Tibial artery (tissue), 4 donors: Measurements from ENCODE around the gene VAPA.

Experiments
- DNase-seq, 2 donors: peaks; one replicate each; pipeline ENCODE4 v3.0.0-alpha.2; 2019
- H3K27ac ChIP-seq, 2 donors: fragments of 200-600 bp; sonication (generic) in 1 of 2; 1 replicate in 1 of 2; 2 replicates in 1 of 2; pipeline ENCODE4 v1.5.1; 2018 to 2019; ENCODE audit warnings: mild to moderate bottlenecking in 1 of 2
- H3K27me3 ChIP-seq, 2 donors: fragments of 200-600 bp; sonication (generic) in 1 of 2; one replicate each; pipeline versions ENCODE4 v1.5.1 to v1.6.0; 2016 to 2019
- H3K36me3 ChIP-seq, 3 donors: fragments of 200-600 bp; sonication (generic) in 2 of 3; one replicate each; pipeline ENCODE4 v1.5.1; 2016 to 2019; ENCODE audit warnings: mild to moderate bottlenecking in 2 of 3
- H3K4me1 ChIP-seq, 4 donors: fragments of 200-600 bp; sonication (generic) in 2 of 4; 1 replicate in 3 of 4; 2 replicates in 1 of 4; pipeline ENCODE4 v1.5.1; 2016 to 2019
- H3K4me3 ChIP-seq, 2 donors: fragments of 200-600 bp; sonication (generic) in 1 of 2; 1 replicate in 1 of 2; 2 replicates in 1 of 2; pipeline ENCODE4 v1.5.1; 2018 to 2019; ENCODE audit warnings: mild to moderate bottlenecking in 2 of 2
- H3K9me3 ChIP-seq, 3 donors: fragments of 200-600 bp; sonication (generic) in 1 of 3; one replicate each; pipeline ENCODE4 v1.5.1; 2016 to 2019
- intact Hi-C: fragments of 100-400 bp; cut with DNase I; formaldehyde crosslinking; loops from one replicate; pipeline ENCODE4 v1.15.0; 2023; ENCODE audit warnings: low total_unique reads
- TF ChIP-seq, protein P1 (sequence below), 2 experiments: fragments of 200-600 bp in 1 of 2; fragments of 450-650 bp in 1 of 2; IDR thresholded peaks; one replicate each; pipeline ENCODE4 v1.5.1; 2017 to 2019; ENCODE audit warnings: antibody characterized with exemption in 2 of 2, mild to moderate bottlenecking in 1 of 2, moderate library complexity in 1 of 2

VAPA gene

DNA sequence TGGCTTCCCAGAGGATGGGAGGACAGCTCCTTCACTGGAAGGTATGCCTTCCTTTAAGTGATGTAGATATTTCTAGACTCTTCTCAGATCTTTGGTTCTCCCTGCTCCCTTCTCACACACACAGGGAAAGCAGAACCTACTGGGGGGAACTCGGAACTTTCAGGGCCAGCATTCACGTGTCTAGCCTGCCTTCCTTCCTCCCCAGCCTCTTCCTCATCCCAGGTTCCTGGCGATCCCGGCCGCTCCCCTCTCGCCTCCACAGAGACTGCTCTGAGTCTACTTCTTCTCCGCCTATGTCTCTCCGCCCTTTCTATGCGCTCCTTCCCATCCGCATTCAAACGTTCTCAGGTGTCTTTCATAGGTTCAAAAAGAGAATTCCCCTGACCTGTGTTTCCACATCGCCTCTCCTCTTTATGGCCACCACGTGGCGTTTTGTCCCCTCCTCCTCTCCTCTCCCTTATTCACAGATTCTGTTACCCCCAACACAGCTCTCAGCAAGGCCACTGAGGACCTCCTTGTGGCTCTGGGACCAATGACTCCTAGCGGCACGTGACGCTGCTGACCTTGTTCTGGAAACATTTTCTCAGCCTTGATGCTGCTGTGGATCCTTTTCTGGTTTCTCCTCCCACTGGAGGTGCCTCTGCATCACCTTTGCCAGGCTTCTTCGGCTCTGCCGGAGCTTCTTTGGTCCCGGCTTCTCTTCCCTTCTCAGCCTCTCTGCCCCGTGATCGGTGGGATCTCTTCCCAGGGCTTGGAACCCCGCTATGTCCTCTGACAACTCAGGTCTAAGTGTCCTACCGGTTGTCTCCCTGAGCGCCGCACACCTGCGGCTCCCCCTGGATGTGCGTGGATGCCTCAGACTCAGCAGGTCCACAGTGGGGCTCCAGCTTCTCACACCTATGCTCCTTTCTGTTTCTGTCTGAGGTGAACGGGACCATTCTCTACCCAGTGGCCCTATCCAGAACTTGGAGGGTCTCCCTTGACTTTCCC lies 77.5 kb downstream of the VAPA start:
- no peaks in the 10 kb centered on the region for H3K36me3 ChIP-seq
- no peaks in the 10 kb centered on the region for H3K27me3 ChIP-seq
- H3K9me3 ChIP-seq, result no peaks in the 10 kb centered on the region
- TF ChIP-seq, protein P1, sequence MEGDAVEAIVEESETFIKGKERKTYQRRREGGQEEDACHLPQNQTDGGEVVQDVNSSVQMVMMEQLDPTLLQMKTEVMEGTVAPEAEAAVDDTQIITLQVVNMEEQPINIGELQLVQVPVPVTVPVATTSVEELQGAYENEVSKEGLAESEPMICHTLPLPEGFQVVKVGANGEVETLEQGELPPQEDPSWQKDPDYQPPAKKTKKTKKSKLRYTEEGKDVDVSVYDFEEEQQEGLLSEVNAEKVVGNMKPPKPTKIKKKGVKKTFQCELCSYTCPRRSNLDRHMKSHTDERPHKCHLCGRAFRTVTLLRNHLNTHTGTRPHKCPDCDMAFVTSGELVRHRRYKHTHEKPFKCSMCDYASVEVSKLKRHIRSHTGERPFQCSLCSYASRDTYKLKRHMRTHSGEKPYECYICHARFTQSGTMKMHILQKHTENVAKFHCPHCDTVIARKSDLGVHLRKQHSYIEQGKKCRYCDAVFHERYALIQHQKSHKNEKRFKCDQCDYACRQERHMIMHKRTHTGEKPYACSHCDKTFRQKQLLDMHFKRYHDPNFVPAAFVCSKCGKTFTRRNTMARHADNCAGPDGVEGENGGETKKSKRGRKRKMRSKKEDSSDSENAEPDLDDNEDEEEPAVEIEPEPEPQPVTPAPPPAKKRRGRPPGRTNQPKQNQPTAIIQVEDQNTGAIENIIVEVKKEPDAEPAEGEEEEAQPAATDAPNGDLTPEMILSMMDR (IDR thresholded peaks at IDR 0.05), result no peak
- no peak for DNase-seq
- H3K4me1 ChIP-seq, result peaks cover 0 to 4% (median 0%) of the 10 kb centered on the region in 4 donors
- intact Hi-C loops, result no loop called here
- H3K4me3 ChIP-seq, result no peak overlapping the region
- no peak overlapping the region for H3K27ac ChIP-seq

DNA sequence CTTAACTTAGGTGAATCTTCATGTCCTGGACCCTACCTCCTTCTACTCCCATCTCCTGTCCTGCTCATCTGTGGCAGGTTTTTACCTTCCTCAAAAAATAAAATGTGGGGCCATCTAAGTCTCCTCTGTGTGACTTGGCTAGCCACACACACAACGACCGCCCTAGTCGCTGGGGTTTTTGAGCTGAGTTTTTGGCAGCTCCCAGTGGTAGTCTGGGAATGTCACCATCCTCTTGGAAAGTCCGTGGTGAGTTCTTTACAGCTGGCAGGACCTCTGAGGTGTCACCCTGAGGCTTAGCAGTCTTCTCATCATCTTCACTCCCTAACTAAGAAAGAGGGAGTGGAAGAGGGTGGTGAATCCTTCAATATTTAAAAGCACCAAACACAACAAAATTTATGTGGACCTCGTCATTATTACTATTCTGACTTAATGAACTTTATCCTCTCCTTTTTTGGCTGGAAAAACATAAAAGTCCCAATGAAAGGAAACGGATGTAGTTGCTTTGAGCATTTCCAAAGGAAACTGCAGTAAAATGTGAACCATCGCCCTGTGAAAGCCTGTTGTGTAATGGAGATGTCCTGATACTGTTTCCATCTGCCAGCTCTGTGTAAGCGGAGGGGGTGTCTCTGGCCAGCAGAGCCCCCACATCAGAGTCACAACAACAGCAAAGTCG lies 78.6 kb downstream of the VAPA start:
- no peak overlapping the region for H3K27ac ChIP-seq
- no peaks in the 10 kb centered on the region for H3K36me3 ChIP-seq
- H3K4me3 ChIP-seq, result no peak overlapping the region
- DNase-seq, result no peak
- peaks cover 0 to 4% (median 0%) of the 10 kb centered on the region in 4 donors for H3K4me1 ChIP-seq
- no peaks in the 10 kb centered on the region for H3K27me3 ChIP-seq
- no peaks in the 10 kb centered on the region for H3K9me3 ChIP-seq
- intact Hi-C loops, result no loop called here
- TF ChIP-seq, protein P1 (IDR thresholded peaks at IDR 0.05), result no peak

DNA sequence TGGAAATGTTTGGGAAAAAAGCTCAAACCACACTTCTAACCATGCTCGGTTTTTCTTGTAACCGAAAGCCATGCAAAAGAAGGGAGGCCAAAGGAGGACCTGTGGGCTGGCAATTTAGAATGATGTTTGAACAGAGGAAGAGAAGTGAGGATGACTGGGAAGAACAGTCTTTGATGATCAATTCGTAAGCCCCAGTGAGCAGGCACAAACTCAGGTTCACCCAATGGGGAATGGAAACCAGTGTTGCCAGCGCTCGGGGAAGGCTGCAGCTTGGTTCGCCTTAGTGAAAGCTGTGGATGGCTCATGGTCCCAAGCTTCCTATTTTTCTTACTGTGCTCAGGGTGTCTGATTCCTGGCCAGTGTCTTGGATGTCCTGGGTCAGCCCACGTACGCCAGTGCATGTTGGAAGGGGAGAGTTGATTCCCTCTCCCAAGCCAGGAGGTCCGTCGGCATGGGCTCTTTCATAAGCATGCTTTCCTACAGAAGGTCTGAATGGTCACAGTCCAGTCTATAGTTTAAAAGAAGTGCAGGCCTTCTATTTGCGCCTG lies 79.2 kb downstream of the VAPA start:
- intact Hi-C loops, result no loop called here
- Histone ChIP-seq H3K27ac (no peak overlapping the region), H3K9me3 (peaks cover 0 to 3% (median 0%) of the 10 kb centered on the region in 3 donors), H3K27me3 (no peaks in the 10 kb centered on the region), H3K36me3 (no peaks in the 10 kb centered on the region), H3K4me3 (no peak overlapping the region), H3K4me1 (peaks cover 0 to 4% (median 0%) of the 10 kb centered on the region in 4 donors)
- no peak for DNase-seq
- TF ChIP-seq, protein P1 (IDR thresholded peaks at IDR 0.05), result no peak

DNA sequence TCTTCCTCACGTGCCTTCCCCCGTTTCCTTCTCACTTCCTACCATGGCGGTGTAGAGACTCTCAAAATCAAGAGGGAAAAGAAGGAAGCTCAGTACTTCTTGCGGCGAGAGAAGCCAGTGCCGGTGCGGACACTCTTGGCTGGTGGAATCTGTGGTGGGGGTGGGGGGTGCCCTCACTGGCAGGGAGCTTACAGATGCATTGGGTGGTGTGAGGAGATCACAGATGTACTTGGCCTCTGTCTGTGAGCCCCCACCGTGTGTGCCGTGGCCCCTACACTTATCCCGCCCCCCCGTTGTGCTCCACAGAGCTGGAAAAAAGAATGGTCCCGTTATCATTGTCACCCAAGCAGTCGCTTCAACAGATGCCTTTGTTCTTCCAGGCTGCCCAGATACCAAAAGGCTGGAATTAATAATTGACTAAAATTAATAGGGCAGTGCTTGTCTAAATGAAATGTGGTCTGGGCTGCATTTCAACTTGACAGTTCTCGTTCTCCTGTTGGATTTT lies 79.8 kb downstream of the VAPA start:
- intact Hi-C loops, result no loop called here
- Histone ChIP-seq H3K4me3 (no peak overlapping the region), H3K27me3 (no peaks in the 10 kb centered on the region), H3K36me3 (no peaks in the 10 kb centered on the region), H3K27ac (no peak overlapping the region), H3K9me3 (peaks cover 0 to 7% (median 0%) of the 10 kb centered on the region in 3 donors), H3K4me1 (peaks cover 0 to 4% (median 0%) of the 10 kb centered on the region in 4 donors)
- TF ChIP-seq, protein P1 (IDR thresholded peaks at IDR 0.05), result no peak
- no peak for DNase-seq

DNA sequence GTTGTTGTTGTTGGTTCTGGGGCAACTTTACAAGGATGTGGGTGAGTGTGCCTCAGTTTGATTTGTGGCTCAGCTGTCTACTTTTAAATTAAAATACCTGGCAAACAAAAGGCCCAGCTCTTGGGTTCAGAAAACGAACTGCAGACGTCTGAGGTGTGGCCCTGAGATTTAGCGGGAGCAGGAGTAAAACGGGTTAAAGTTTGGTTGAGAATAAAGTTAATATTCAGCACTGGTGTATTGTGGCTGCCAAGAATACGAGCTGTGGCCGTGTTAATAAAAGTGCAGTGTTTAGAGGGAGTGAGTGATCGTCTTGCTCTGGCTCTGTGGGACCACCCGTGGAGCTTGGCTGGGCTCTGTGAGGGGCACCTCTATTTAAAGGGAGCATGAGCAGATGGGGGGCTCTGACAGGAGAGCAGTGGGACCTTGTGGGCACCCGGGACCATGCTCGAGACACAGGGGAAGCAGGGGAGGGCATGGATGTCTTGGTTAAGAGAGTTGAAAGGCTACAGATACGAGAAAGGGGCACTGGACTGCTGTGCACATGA lies 80.3 kb downstream of the VAPA start:
- Histone ChIP-seq H3K36me3 (no peaks in the 10 kb centered on the region), H3K27ac (no peak overlapping the region), H3K9me3 (peaks cover 0 to 7% (median 0%) of the 10 kb centered on the region in 3 donors), H3K27me3 (no peaks in the 10 kb centered on the region), H3K4me1 (peaks cover 0 to 4% (median 0%) of the 10 kb centered on the region in 4 donors), H3K4me3 (no peak overlapping the region)
- DNase-seq, result no peak
- intact Hi-C loops, result no loop called here
- TF ChIP-seq, protein P1 (IDR thresholded peaks at IDR 0.05), result no peak
